ENCODE data around the gene CDCP2. TPM values are rescaled to one million over a fixed set of nuclear protein-coding genes. Genes with fewer than 3 reads are reported as not detected.
A peak's percentile ranks its signal among the peaks of the same experiment; 100 is the strongest.

The CDCP2 gene
- total RNA-seq, 1 experiment from 2014 or later: not detected

DNA sequence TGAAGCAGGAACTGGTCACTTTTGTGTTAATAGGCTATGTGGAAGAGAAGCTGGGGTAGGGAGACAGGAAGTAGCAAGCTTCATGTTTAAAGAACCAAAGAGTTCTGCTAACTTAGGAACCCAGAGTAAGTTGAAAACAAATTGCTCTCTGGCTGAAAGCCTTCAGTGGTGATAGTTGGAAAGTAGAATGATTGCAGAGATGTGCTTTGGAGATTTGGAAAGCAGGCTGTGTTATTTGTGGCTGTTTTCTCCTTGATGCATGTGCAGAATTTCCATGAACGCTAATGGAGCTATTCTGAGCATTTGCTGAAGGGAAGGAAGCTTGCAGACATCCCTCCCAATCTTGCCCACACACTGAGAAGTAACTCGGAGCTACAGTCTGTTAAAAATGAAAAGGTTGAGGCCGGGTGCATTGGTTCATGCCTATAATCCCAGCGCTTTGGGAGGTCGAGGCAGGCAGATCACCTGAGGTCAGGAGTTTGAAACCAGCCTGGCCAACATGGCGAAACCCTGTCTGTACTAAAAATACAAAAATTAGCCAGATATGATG, 53.7 kb downstream of the CDCP2 start:
- CTCF ChIA-PET: no interaction called here
- no peaks in the 10 kb centered on the region for H3K27me3 ChIP-seq (ENCODE audit: insufficient read depth, low read depth)
- H3K9me3 ChIP-seq (ENCODE audit: insufficient read depth, low read depth): no peaks in the 10 kb centered on the region
- no peak overlapping the region for H2AFZ ChIP-seq
- no peaks in the 10 kb centered on the region for H3K9me2 ChIP-seq (ENCODE audit: insufficient read depth)
- intact Hi-C loops (cut with micrococcal nuclease; ENCODE audit: unreplicated experiment): no loop called here
- H3F3A ChIP-seq (ENCODE audit: insufficient read depth, low read depth): no peaks in the 10 kb centered on the region
- H4K20me1 ChIP-seq (ENCODE audit: insufficient read depth): no peaks in the 10 kb centered on the region
- TSS peak; percentile 12 for BruUV-seq (replicated peaks)
- H3K27ac ChIP-seq: no peak overlapping the region
- no peaks in the 10 kb centered on the region for H3K4me1 ChIP-seq (replicated peaks; ENCODE audit: insufficient read depth)
- no peak overlapping the region for H3K4me2 ChIP-seq
- POLR2A ChIA-PET (ENCODE audit: unreplicated experiment): no interaction called here
- H3K79me2 ChIP-seq (ENCODE audit: low read depth): no peaks in the 10 kb centered on the region
- no peak for DNase-seq
- TF ChIP-seq, protein P1, sequence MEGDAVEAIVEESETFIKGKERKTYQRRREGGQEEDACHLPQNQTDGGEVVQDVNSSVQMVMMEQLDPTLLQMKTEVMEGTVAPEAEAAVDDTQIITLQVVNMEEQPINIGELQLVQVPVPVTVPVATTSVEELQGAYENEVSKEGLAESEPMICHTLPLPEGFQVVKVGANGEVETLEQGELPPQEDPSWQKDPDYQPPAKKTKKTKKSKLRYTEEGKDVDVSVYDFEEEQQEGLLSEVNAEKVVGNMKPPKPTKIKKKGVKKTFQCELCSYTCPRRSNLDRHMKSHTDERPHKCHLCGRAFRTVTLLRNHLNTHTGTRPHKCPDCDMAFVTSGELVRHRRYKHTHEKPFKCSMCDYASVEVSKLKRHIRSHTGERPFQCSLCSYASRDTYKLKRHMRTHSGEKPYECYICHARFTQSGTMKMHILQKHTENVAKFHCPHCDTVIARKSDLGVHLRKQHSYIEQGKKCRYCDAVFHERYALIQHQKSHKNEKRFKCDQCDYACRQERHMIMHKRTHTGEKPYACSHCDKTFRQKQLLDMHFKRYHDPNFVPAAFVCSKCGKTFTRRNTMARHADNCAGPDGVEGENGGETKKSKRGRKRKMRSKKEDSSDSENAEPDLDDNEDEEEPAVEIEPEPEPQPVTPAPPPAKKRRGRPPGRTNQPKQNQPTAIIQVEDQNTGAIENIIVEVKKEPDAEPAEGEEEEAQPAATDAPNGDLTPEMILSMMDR (conservative IDR thresholded peaks at IDR 0.05): no peak
- TF ChIP-seq EZH2 (IDR thresholded peaks at IDR 0.05; ENCODE audit: low read depth): no peak
- H3K36me3 ChIP-seq (ENCODE audit: low read depth): no peaks in the 10 kb centered on the region
- H3K4me3 ChIP-seq: no peak overlapping the region

DNA sequence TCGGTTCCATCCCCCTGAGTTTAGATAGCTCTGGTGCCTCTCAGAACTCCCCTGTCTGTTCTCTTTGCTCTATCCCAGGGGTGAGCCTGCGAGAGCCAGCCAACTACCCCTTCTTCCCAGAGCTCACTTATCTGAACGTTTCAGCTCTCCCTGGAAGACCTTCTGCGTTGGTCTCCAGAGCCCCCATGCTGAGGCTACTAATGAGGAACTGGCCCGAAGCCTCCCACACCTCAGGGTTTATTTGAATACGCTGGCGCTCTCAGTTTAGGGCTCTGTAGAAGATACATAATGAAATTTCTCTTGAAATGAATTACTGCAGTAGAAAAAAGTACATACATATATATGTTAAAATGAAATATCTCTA, 55.9 kb downstream of the CDCP2 start:
- H3K27ac ChIP-seq: no peak overlapping the region
- POLR2A ChIA-PET (ENCODE audit: unreplicated experiment): no interaction called here
- TF ChIP-seq, protein P1 (conservative IDR thresholded peaks at IDR 0.05): no peak
- TF ChIP-seq EZH2 (IDR thresholded peaks at IDR 0.05; ENCODE audit: low read depth): no peak
- H3K36me3 ChIP-seq (ENCODE audit: low read depth): no peaks in the 10 kb centered on the region
- BruUV-seq (replicated peaks): no TSS peak
- H3F3A ChIP-seq (ENCODE audit: insufficient read depth, low read depth): no peaks in the 10 kb centered on the region
- no peak overlapping the region for H3K4me2 ChIP-seq
- intact Hi-C loops (cut with micrococcal nuclease; ENCODE audit: unreplicated experiment): no loop called here
- no peak for DNase-seq
- H4K20me1 ChIP-seq (ENCODE audit: insufficient read depth): no peaks in the 10 kb centered on the region
- no peak overlapping the region for H3K4me3 ChIP-seq
- no peak overlapping the region for H2AFZ ChIP-seq
- H3K4me1 ChIP-seq (replicated peaks; ENCODE audit: insufficient read depth): no peaks in the 10 kb centered on the region
- CTCF ChIA-PET: interaction anchor here (0.8 kb wide), 1 partner anchor 236 kb away, joined by 3 read pairs; no protein-coding TSS in a partner anchor
- H3K9me2 ChIP-seq (ENCODE audit: insufficient read depth): no peaks in the 10 kb centered on the region
- no peaks in the 10 kb centered on the region for H3K79me2 ChIP-seq (ENCODE audit: low read depth)
- H3K9me3 ChIP-seq (ENCODE audit: insufficient read depth, low read depth): no peaks in the 10 kb centered on the region
- no peaks in the 10 kb centered on the region for H3K27me3 ChIP-seq (ENCODE audit: insufficient read depth, low read depth)

DNA sequence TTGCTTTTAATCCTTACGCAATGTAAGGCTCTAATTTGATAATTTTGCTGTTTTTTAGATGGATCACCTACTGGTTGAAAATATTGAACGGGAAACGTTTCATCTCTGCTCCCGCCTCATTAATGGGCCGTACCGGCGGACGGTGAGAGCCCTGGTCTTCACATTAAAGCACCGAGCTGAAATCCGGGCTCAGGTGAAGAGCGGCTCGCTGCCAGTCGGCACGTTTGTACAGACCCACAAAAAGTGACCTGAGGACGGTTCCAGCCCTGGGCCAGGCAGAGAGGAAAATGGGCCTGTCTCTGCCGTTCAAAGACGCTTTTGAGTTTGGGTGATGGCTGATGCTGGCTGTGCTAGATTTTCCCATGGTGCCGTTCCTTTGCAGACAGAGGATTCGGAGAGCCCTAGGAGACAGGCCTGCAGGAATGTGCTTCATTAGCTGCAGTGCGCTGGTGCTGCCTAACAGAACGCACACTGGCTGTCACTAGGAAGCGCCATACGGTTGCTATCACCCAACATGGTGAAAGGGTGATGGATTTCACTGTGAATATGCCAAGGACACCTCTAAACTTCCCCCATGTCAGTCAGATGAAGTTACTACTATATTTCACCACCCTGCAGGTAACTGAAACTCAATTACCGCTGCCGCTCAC, 56.4 kb downstream of the CDCP2 start:
- no peak overlapping the region for H3K4me2 ChIP-seq
- H2AFZ ChIP-seq: no peak overlapping the region
- no peaks in the 10 kb centered on the region for H3K4me1 ChIP-seq (replicated peaks; ENCODE audit: insufficient read depth)
- no peaks in the 10 kb centered on the region for H3K79me2 ChIP-seq (ENCODE audit: low read depth)
- CTCF ChIA-PET: no interaction called here
- no peak for TF ChIP-seq EZH2 (IDR thresholded peaks at IDR 0.05; ENCODE audit: low read depth)
- TF ChIP-seq, protein P1 (conservative IDR thresholded peaks at IDR 0.05): no peak
- POLR2A ChIA-PET (ENCODE audit: unreplicated experiment): no interaction called here
- no peaks in the 10 kb centered on the region for H3F3A ChIP-seq (ENCODE audit: insufficient read depth, low read depth)
- DNase-seq: no peak
- intact Hi-C loops (cut with micrococcal nuclease; ENCODE audit: unreplicated experiment): no loop called here
- no peak overlapping the region for H3K27ac ChIP-seq
- H3K4me3 ChIP-seq: no peak overlapping the region
- no peaks in the 10 kb centered on the region for H3K9me3 ChIP-seq (ENCODE audit: insufficient read depth, low read depth)
- H3K27me3 ChIP-seq (ENCODE audit: insufficient read depth, low read depth): no peaks in the 10 kb centered on the region
- no peaks in the 10 kb centered on the region for H3K9me2 ChIP-seq (ENCODE audit: insufficient read depth)
- no peaks in the 10 kb centered on the region for H3K36me3 ChIP-seq (ENCODE audit: low read depth)
- no peaks in the 10 kb centered on the region for H4K20me1 ChIP-seq (ENCODE audit: insufficient read depth)
- BruUV-seq (replicated peaks): no TSS peak

All from PC-9 (cell line).